K562 (cell line): Measurements from ENCODE around the gene ZNF334. TPM values are rescaled to one million over a fixed set of nuclear protein-coding genes. Genes with fewer than 3 reads are reported as not detected.

Source experiments
- ATAC-seq: fragments of 200-7000 bp; cut with Tn5 transposase; 3 replicates; pipeline ENCODE4 v1.9.1; 2020; ENCODE audit warnings: moderate library complexity
- BruUV-seq: library from RNA; stranded (reverse); fragments of 400-500 nt; replicated peaks from 2 replicates; lab custom pipeline; 2021; lab: Mats Ljungman, UMichigan
- CTCF ChIA-PET: fragments of 300-600 bp; formaldehyde crosslinking; extraction: SDS; loops from one replicate; lab custom pipeline; 2021; ENCODE audit warnings: low intra/inter-chr PET ratio; lab: Yijun Ruan, JAX
- POLR2A ChIA-PET: fragments of 300-600, 350-650 bp; sonication (Branson Sonifier 250); formaldehyde crosslinking; extraction: SDS; loops from one replicate; lab custom pipeline; 2021; ENCODE audit warnings: antibody characterized with exemption, inconsistent platforms; lab: Yijun Ruan, JAX
- DNase-seq, 4 experiments: peaks; one replicate each; pipeline versions ENCODE4 v3.0.0 to v3.0.0-alpha.2; 2011 to 2018; ENCODE audit warnings: low spot score in 3 of 4, mixed read lengths in 3 of 4; ENCODE audit errors: extremely low read depth in 1 of 4
- FAIRE-seq: peaks from 2 replicates; lab custom pipeline; 2011; peaks lifted over from hg19 to GRCh38; lab: Jason Lieb, UNC
- H2AFZ ChIP-seq: 2 replicates; pipeline ENCODE4 v1.6.0; 2011; ENCODE audit warnings: low read depth, low read length, control low read depth, inconsistent platforms
- H3K27ac ChIP-seq: fragments of 200-600 bp; 3 replicates; pipeline ENCODE4 v1.8.0; 2011; ENCODE audit warnings: low read depth, mild to moderate bottlenecking, control low read depth, inconsistent platforms, low read length, moderate library complexity, mixed read lengths; ENCODE audit errors: extremely low read depth
- H3K27me3 ChIP-seq, 2 experiments: fragments of 300-600 bp in 1 of 2; 2 replicates in 1 of 2; 3 replicates in 1 of 2; pipeline versions ENCODE4 v1.6.0 to v1.8.0; 2011; ENCODE audit warnings: inconsistent platforms in 2 of 2, low read length in 2 of 2, mild to moderate bottlenecking in 1 of 2, mixed read lengths in 1 of 2, moderate library complexity in 1 of 2; ENCODE audit not compliant: control insufficient read depth in 2 of 2, insufficient read depth in 2 of 2
- H3K36me3 ChIP-seq: fragments of 300-600 bp; 3 replicates; pipeline ENCODE4 v1.8.0; 2011; ENCODE audit warnings: mild to moderate bottlenecking, low read length, inconsistent platforms; ENCODE audit not compliant: control insufficient read depth, insufficient read depth
- H3K4me1 ChIP-seq, 2 experiments: fragments of 200-600 bp in 1 of 2; replicated peaks in 1 of 2; 2 replicates in 1 of 2; 3 replicates in 1 of 2; pipeline versions ENCODE4 v1.5.1 to v1.8.0; 2011; ENCODE audit warnings: inconsistent platforms in 2 of 2, low read length in 2 of 2, mild to moderate bottlenecking in 1 of 2, mixed read lengths in 1 of 2, moderate library complexity in 1 of 2; ENCODE audit not compliant: control insufficient read depth in 2 of 2, insufficient read depth in 2 of 2
- H3K4me2 ChIP-seq: 2 replicates; pipeline ENCODE4 v1.6.1; 2011; ENCODE audit warnings: low read length, control low read depth, inconsistent platforms, mixed read lengths; ENCODE audit not compliant: insufficient read depth
- H3K4me3 ChIP-seq: fragments of 200-600 bp; sonication (generic), shearing (Covaris generic); 2 replicates; pipeline ENCODE4 v1.5.1; 2016; ENCODE audit warnings: control low read depth, inconsistent platforms
- H3K79me2 ChIP-seq: fragments of 200-600 bp; 3 replicates; pipeline ENCODE4 v1.8.0; 2011; ENCODE audit warnings: low read length, inconsistent platforms; ENCODE audit not compliant: control insufficient read depth, insufficient read depth
- H3K9ac ChIP-seq, 2 experiments: 2 replicates each; pipeline versions ENCODE4 v1.6.0 to v1.6.1; 2011; ENCODE audit warnings: low read depth in 2 of 2, low read length in 2 of 2, control low read depth in 1 of 2, inconsistent platforms in 1 of 2, mild to moderate bottlenecking in 1 of 2, mixed read lengths in 1 of 2; ENCODE audit not compliant: insufficient read depth in 1 of 2
- H3K9me1 ChIP-seq: one replicate; pipeline ENCODE4 v1.6.0; 2011; ENCODE audit warnings: inconsistent platforms, mild to moderate bottlenecking, low read length, moderate library complexity; ENCODE audit not compliant: control insufficient read depth, insufficient read depth
- H3K9me3 ChIP-seq: replicated peaks from 2 replicates; pipeline ENCODE4 v1.5.1; 2011; ENCODE audit warnings: low read depth, low read length, inconsistent platforms; ENCODE audit not compliant: control insufficient read depth, insufficient read depth
- H4K20me1 ChIP-seq: replicated peaks from 2 replicates; pipeline ENCODE4 v1.6.1; 2011; ENCODE audit warnings: low read length, inconsistent platforms, mixed read lengths; ENCODE audit not compliant: control insufficient read depth, insufficient read depth
- CHCHD3 ChIP-seq: fragments of 250-450 bp; sonication (Bioruptor Pico); IDR thresholded peaks from 2 replicates; pipeline ENCODE4 v2.1.2; 2022; ENCODE audit warnings: mild to moderate bottlenecking
- ESRRA ChIP-seq: fragments of 450-650 bp; IDR thresholded peaks from 2 replicates; pipeline ENCODE4 v1.6.1; 2014; ENCODE audit warnings: low read depth, mild to moderate bottlenecking, moderate library complexity, borderline replicate concordance
- GATA2 ChIP-seq: sonication (generic); formaldehyde crosslinking; IDR thresholded peaks from 2 replicates; pipeline ENCODE4 v1.4.0; 2020; ENCODE audit warnings: mild to moderate bottlenecking, missing genetic modification reagents
- GATAD2A ChIP-seq: fragments of 450-650 bp; IDR thresholded peaks from 2 replicates; pipeline ENCODE4 v1.6.1; 2017
- NBN ChIP-seq: fragments of 450-650 bp; IDR thresholded peaks from 2 replicates; pipeline ENCODE4 v1.6.1; 2016; ENCODE audit warnings: low read depth, mild to moderate bottlenecking
- NR2F6 ChIP-seq: fragments of 450-650 bp; formaldehyde crosslinking; IDR thresholded peaks from 2 replicates; pipeline ENCODE4 v1.4.0; 2020; ENCODE audit warnings: mild to moderate bottlenecking
- RFX5 ChIP-seq: IDR thresholded peaks from 2 replicates; pipeline ENCODE4 v1.6.1; 2011; ENCODE audit warnings: low read depth, mild to moderate bottlenecking, improper control_type of control experiment, low read length
- WGBS: fragments of 100-300 bp; shearing (Covaris generic); methylation state at CpG from one replicate; pipeline ENCODE4 v1.1.6; 2016; ENCODE audit warnings: low coverage, mixed read lengths; ENCODE audit not compliant: insufficient coverage; ENCODE audit errors: missing lambda C conversion rate; 5-methylcytosine and 5-hydroxymethylcytosine counted together
- in situ Hi-C: fragments of 300-500 bp; cut with MboI; formaldehyde crosslinking; loops from 4 replicates; pipeline ENCODE4 v1.15.0; 2018; ENCODE audit warnings: inconsistent platforms, mixed read lengths
- intact Hi-C: fragments of 100-400 bp; cut with micrococcal nuclease; formaldehyde crosslinking; loops from 2 replicates; pipeline ENCODE4 v1.14.2; 2022
- polyA plus RNA-seq, 8 experiments: library from polyadenylated mRNA; depleted of rRNA in 4 of 8; stranded (reverse) in 5 of 8; unstranded in 3 of 8; fragments of >200 nt; fragmentation: Nextera tagmentation in 2 of 8; fragmentation: Illumina TruSeq in 1 of 8; extraction: Ambion mirVana in 2 of 8; extraction: Trizol in 1 of 8; gene quantifications; 2 replicates each; pipeline versions ENCODE4 v1.2.1 to v1.2.3, GENCODE V29; 2011 to 2014; ENCODE audit warnings: inconsistent platforms in 1 of 8, missing spikeins in 1 of 8
- total RNA-seq, 7 experiments: library from RNA; depleted of rRNA in 6 of 7; stranded (reverse); fragments of >200 nt in 6 of 7; fragmentation: Illumina TruSeq in 2 of 7; extraction: Trizol in 2 of 7; gene quantifications; 2 replicates each; pipeline versions ENCODE4 v1.2.1 to v1.2.3, GENCODE V29; 2011 to 2021; ENCODE audit warnings: low replicate concordance in 1 of 7
- TF ChIP-seq, protein P1 (sequence below), 2 experiments: fragments of 450-650 bp; formaldehyde crosslinking in 1 of 2; IDR thresholded peaks; 2 replicates each; pipeline versions ENCODE4 v1.4.0 to v1.6.1; 2014 to 2020; ENCODE audit warnings: mild to moderate bottlenecking in 2 of 2, borderline replicate concordance in 1 of 2, low read depth in 1 of 2

ZNF334 gene
- total and polyA plus RNA-seq, 9 of the 15 experiments (the other 6 are each of a cell fraction or from before 2014, with no cell fraction given): 0.06 to 0.27 (median 0.21) TPM; not detected in 1

DNA sequence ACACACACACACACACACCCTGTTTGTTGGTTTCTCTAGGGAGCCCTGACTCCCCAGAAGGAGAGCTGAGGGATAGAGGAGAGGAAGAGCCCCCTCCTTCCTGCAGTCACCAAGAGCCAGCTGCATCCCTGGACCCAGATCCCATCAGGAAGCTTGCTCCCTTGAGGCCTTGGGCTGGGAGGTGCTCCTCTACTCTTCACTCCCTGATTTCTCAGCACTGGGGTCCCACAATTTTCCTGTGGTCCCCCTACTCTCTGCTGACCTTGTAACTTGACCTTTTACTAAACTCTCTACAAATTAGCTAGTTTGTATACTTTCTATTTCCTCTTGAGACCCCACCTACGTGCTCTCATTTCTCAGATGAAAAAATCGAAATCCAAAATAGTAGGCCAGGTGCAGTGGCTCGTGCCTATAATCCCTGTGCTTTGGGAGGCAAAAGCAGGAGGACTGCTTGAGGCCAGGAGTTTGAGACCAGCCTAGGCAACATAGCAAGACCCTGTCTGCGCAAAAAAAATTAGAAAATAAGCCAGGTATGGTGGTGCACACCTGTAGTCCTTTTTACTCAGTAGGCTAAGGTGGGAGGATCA, 42.1 kb upstream of the ZNF334 start:
- intact Hi-C loops: no loop called here
- in situ Hi-C loops: no loop called here
- WGBS: 0% methylated on average over 4 of the region's 4 CpGs
- Histone ChIP-seq H4K20me1 (no peaks in the 10 kb centered on the region), H3K79me2 (no peaks in the 10 kb centered on the region), H3K4me1 (peaks cover 6 to 20% of the 10 kb centered on the region in 2 experiments; a peak in 4 of 5 replicates), H3K27me3 (peaks cover 5 to 16% of the 10 kb centered on the region in 2 experiments; a peak in 3 of 5 replicates), H3K4me3 (no peak overlapping the region), H3K4me2 (no peak overlapping the region), H2AFZ (no peak overlapping the region), H3K9ac (no peak overlapping the region), H3K27ac (no peak overlapping the region), H3K9me1 (no peaks in the 10 kb centered on the region), H3K36me3 (no peaks in the 10 kb centered on the region), H3K9me3 (no peaks in the 10 kb centered on the region)
- no peak for DNase-seq
- POLR2A ChIA-PET: no interaction called here
- no peak for FAIRE-seq
- no peak for ATAC-seq
- CTCF ChIA-PET: no interaction called here
- no TSS peak for BruUV-seq
- TF ChIP-seq RFX5: no peak
- TF ChIP-seq NBN: no peak
- TF ChIP-seq GATA2 (CRISPR knock-in tag): no peak

DNA sequence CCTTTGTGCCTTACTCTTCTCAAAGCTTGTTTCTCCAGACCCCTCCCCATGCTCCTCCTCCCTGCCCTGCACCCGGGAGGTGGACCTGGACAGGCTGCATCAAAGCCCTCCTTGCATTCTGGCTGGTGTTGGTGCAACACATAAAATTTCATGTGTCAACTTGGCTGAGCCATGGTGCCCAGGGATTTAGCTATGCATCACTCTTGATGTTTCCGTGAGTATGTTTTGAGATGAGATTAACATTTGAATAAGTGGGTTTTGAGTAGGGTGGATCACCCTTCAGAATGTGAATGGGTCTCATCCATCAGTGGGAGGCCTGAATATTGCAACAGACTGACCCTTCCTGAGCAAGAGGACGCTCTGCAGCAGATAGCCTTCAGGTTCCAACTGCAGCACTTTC, 41.5 kb upstream of the ZNF334 start:
- Histone ChIP-seq H3K36me3 (no peaks in the 10 kb centered on the region), H3K79me2 (no peaks in the 10 kb centered on the region), H3K4me2 (no peak overlapping the region), H4K20me1 (no peaks in the 10 kb centered on the region), H3K9ac (no peak overlapping the region), H3K4me1 (peaks cover 6 to 19% of the 10 kb centered on the region in 2 experiments; a peak in 4 of 5 replicates), H3K27ac (no peak overlapping the region), H3K27me3 (peaks cover 8 to 21% of the 10 kb centered on the region in 2 experiments; a peak in 3 of 5 replicates), H2AFZ (no peak overlapping the region), H3K4me3 (no peak overlapping the region), H3K9me3 (no peaks in the 10 kb centered on the region), H3K9me1 (no peaks in the 10 kb centered on the region)
- no peak for ATAC-seq
- 7% methylated on average over 3 of the region's 3 CpGs for WGBS
- BruUV-seq: no TSS peak
- intact Hi-C loops: no loop called here
- POLR2A ChIA-PET: interaction anchor here (1.0 to 1.2 kb wide), 2 partner anchors 10 to 91 kb away, joined by 3 read pairs; no protein-coding TSS in a partner anchor
- in situ Hi-C loops: no loop called here
- DNase-seq: no peak
- FAIRE-seq: no peak
- CTCF ChIA-PET: no interaction called here
- no peak for TF ChIP-seq GATAD2A
- TF ChIP-seq, protein P1, sequence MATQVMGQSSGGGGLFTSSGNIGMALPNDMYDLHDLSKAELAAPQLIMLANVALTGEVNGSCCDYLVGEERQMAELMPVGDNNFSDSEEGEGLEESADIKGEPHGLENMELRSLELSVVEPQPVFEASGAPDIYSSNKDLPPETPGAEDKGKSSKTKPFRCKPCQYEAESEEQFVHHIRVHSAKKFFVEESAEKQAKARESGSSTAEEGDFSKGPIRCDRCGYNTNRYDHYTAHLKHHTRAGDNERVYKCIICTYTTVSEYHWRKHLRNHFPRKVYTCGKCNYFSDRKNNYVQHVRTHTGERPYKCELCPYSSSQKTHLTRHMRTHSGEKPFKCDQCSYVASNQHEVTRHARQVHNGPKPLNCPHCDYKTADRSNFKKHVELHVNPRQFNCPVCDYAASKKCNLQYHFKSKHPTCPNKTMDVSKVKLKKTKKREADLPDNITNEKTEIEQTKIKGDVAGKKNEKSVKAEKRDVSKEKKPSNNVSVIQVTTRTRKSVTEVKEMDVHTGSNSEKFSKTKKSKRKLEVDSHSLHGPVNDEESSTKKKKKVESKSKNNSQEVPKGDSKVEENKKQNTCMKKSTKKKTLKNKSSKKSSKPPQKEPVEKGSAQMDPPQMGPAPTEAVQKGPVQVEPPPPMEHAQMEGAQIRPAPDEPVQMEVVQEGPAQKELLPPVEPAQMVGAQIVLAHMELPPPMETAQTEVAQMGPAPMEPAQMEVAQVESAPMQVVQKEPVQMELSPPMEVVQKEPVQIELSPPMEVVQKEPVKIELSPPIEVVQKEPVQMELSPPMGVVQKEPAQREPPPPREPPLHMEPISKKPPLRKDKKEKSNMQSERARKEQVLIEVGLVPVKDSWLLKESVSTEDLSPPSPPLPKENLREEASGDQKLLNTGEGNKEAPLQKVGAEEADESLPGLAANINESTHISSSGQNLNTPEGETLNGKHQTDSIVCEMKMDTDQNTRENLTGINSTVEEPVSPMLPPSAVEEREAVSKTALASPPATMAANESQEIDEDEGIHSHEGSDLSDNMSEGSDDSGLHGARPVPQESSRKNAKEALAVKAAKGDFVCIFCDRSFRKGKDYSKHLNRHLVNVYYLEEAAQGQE (IDR thresholded peaks at IDR 0.05; ENCODE audit: borderline replicate concordance): no peak
- TF ChIP-seq, protein P1 (CRISPR knock-in tag; IDR thresholded peaks at IDR 0.05; ENCODE audit: low read depth): no peak
- no peak for TF ChIP-seq CHCHD3 (CRISPR knock-in tag)
- no peak for TF ChIP-seq ESRRA
- no peak for TF ChIP-seq NR2F6 (CRISPR knock-in tag)
